ENCODE data around the gene TBXAS1.

GRCh38 chr7:139895141-139895829, 66.2 kb downstream of the TBXAS1 start:
- TF ChIP-seq YY1 (IDR thresholded peaks at IDR 0.05) (no peak), RAD21 (IDR thresholded peaks at IDR 0.05) (no peak), TAF1 (conservative IDR thresholded peaks at IDR 0.05) (no peak), EGR1 (IDR thresholded peaks at IDR 0.05; ENCODE audit: low read depth in 2 of 2) (no peak), GABPA (IDR thresholded peaks at IDR 0.05 in 1 of 2, conservative IDR thresholded peaks at IDR 0.05 in 1 of 2) (no peak), SP1 (IDR thresholded peaks at IDR 0.05) (no peak), JUND (IDR thresholded peaks at IDR 0.05) (no peak), FOXA1 (IDR thresholded peaks at IDR 0.05) (no peak), NR2F2 (IDR thresholded peaks at IDR 0.05) (no peak)
- TF ChIP-seq, protein P1, sequence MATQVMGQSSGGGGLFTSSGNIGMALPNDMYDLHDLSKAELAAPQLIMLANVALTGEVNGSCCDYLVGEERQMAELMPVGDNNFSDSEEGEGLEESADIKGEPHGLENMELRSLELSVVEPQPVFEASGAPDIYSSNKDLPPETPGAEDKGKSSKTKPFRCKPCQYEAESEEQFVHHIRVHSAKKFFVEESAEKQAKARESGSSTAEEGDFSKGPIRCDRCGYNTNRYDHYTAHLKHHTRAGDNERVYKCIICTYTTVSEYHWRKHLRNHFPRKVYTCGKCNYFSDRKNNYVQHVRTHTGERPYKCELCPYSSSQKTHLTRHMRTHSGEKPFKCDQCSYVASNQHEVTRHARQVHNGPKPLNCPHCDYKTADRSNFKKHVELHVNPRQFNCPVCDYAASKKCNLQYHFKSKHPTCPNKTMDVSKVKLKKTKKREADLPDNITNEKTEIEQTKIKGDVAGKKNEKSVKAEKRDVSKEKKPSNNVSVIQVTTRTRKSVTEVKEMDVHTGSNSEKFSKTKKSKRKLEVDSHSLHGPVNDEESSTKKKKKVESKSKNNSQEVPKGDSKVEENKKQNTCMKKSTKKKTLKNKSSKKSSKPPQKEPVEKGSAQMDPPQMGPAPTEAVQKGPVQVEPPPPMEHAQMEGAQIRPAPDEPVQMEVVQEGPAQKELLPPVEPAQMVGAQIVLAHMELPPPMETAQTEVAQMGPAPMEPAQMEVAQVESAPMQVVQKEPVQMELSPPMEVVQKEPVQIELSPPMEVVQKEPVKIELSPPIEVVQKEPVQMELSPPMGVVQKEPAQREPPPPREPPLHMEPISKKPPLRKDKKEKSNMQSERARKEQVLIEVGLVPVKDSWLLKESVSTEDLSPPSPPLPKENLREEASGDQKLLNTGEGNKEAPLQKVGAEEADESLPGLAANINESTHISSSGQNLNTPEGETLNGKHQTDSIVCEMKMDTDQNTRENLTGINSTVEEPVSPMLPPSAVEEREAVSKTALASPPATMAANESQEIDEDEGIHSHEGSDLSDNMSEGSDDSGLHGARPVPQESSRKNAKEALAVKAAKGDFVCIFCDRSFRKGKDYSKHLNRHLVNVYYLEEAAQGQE (IDR thresholded peaks at IDR 0.05) = no peak
- TF ChIP-seq, protein P2, sequence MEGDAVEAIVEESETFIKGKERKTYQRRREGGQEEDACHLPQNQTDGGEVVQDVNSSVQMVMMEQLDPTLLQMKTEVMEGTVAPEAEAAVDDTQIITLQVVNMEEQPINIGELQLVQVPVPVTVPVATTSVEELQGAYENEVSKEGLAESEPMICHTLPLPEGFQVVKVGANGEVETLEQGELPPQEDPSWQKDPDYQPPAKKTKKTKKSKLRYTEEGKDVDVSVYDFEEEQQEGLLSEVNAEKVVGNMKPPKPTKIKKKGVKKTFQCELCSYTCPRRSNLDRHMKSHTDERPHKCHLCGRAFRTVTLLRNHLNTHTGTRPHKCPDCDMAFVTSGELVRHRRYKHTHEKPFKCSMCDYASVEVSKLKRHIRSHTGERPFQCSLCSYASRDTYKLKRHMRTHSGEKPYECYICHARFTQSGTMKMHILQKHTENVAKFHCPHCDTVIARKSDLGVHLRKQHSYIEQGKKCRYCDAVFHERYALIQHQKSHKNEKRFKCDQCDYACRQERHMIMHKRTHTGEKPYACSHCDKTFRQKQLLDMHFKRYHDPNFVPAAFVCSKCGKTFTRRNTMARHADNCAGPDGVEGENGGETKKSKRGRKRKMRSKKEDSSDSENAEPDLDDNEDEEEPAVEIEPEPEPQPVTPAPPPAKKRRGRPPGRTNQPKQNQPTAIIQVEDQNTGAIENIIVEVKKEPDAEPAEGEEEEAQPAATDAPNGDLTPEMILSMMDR (IDR thresholded peaks at IDR 0.05; ENCODE audit: low read depth, low read length, missing input control) = no peak
- TF ChIP-seq, protein P3, sequence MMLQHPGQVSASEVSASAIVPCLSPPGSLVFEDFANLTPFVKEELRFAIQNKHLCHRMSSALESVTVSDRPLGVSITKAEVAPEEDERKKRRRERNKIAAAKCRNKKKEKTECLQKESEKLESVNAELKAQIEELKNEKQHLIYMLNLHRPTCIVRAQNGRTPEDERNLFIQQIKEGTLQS (IDR thresholded peaks at IDR 0.05) = no peak
- TF ChIP-seq, protein P4, sequence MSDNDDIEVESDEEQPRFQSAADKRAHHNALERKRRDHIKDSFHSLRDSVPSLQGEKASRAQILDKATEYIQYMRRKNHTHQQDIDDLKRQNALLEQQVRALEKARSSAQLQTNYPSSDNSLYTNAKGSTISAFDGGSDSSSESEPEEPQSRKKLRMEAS (IDR thresholded peaks at IDR 0.05) = no peak
- TF ChIP-seq, protein P5, sequence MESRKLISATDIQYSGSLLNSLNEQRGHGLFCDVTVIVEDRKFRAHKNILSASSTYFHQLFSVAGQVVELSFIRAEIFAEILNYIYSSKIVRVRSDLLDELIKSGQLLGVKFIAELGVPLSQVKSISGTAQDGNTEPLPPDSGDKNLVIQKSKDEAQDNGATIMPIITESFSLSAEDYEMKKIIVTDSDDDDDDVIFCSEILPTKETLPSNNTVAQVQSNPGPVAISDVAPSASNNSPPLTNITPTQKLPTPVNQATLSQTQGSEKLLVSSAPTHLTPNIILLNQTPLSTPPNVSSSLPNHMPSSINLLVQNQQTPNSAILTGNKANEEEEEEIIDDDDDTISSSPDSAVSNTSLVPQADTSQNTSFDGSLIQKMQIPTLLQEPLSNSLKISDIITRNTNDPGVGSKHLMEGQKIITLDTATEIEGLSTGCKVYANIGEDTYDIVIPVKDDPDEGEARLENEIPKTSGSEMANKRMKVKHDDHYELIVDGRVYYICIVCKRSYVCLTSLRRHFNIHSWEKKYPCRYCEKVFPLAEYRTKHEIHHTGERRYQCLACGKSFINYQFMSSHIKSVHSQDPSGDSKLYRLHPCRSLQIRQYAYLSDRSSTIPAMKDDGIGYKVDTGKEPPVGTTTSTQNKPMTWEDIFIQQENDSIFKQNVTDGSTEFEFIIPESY (IDR thresholded peaks at IDR 0.05) = no peak

Measured in liver (tissue), 3 donors.